ENCODE measurements around the gene RABAC1. TPM values are rescaled to one million over a fixed set of nuclear protein-coding genes. Genes with fewer than 3 reads are reported as not detected.

RABAC1 gene
- total and polyA plus RNA-seq, 9 of the 15 experiments (the other 6 are each of a cell fraction or from before 2014, with no cell fraction given), result 2.4 to 28.1 (median 9.3) TPM

DNA sequence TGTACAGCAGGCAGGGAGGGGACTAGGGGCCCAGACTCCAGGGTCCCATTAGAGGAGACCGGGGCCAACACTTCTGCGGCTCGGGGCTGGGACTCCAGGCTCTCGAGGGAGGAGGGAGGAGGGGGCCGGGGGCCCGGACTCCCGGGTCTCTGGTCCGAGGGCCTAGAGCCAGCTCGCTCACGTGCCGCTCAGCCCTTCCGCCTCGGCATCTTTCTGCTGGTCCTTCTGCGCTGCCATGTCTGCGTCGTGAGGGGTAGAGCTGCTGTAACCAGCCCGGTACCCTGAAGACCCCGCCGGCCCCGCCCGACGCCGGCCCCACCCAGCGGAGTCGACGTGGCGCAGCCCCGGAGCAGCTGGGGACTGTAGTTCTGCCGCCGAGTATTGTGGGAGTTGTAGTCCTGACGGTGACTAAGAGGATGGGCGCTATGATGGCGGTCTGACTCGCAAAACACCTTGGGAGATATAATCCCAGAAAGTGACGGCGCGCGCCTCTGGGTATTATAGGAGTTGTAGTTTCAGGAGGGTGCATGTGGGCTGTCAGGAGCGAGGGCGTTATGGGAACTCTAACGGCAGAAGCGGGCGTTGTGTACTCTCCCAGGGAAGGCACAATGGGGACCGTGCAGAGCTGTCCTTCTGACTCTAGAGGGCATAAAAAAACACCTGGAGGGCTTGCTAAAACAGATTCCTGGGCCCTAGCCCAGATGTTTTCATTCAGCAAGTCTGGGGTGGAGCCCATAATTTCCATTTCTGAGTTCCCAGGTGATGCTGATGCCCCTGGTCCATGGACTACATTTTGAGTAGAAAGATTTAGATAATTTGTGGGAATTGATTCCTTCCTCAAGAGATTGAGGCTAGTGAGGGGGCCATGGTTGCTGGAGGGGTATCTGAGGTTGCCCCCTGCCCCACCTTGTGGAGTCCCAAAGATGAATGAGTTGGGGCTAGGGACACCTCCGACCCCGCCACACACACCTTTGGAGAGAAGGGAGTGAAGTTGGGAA is at the start of gene RABAC1 (continued):
- TF ChIP-seq NR3C1 (CRISPR knock-in tag; IDR thresholded peaks at IDR 0.05), result no peak
- TF ChIP-seq, protein P1, sequence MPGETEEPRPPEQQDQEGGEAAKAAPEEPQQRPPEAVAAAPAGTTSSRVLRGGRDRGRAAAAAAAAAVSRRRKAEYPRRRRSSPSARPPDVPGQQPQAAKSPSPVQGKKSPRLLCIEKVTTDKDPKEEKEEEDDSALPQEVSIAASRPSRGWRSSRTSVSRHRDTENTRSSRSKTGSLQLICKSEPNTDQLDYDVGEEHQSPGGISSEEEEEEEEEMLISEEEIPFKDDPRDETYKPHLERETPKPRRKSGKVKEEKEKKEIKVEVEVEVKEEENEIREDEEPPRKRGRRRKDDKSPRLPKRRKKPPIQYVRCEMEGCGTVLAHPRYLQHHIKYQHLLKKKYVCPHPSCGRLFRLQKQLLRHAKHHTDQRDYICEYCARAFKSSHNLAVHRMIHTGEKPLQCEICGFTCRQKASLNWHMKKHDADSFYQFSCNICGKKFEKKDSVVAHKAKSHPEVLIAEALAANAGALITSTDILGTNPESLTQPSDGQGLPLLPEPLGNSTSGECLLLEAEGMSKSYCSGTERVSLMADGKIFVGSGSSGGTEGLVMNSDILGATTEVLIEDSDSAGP (CRISPR knock-in tag; IDR thresholded peaks at IDR 0.05), result no peak
- no peak for TF ChIP-seq CHD4 (IDR thresholded peaks at IDR 0.05; ENCODE audit: insufficient read depth, insufficient replicate concordance, low read depth, low read length, poor library complexity, severe bottlenecking)
- TF ChIP-seq ZNF780A (CRISPR knock-in tag; IDR thresholded peaks at IDR 0.05), result no peak
- TF ChIP-seq CBX3 (IDR thresholded peaks at IDR 0.05; ENCODE audit: borderline replicate concordance in 1 of 2, low read length in 2 of 2), result no peak
- TF ChIP-seq MBD2 (IDR thresholded peaks at IDR 0.05; ENCODE audit: borderline replicate concordance, low read depth), result peak; percentile 85
- peak; percentile 98 for TF ChIP-seq ETS1 (conservative IDR thresholded peaks at IDR 0.05; ENCODE audit: control insufficient read depth, low read depth, low read length)
- peak; percentile 97 for TF ChIP-seq GMEB1 (CRISPR knock-in tag; IDR thresholded peaks at IDR 0.05)
- no peak for TF ChIP-seq GTF3C2 (IDR thresholded peaks at IDR 0.05; ENCODE audit: borderline replicate concordance, extremely low read depth, insufficient read length)
- TF ChIP-seq KDM1A (IDR thresholded peaks at IDR 0.05), result no peak
- no peak for TF ChIP-seq TFAM (CRISPR knock-in tag; conservative IDR thresholded peaks at IDR 0.05)
- no peak for TF ChIP-seq ATF1 (CRISPR knock-in tag; IDR thresholded peaks at IDR 0.05)
- TF ChIP-seq ATF1 (tag; IDR thresholded peaks at IDR 0.05), result peak; percentile 95
- TF ChIP-seq, protein P2, sequence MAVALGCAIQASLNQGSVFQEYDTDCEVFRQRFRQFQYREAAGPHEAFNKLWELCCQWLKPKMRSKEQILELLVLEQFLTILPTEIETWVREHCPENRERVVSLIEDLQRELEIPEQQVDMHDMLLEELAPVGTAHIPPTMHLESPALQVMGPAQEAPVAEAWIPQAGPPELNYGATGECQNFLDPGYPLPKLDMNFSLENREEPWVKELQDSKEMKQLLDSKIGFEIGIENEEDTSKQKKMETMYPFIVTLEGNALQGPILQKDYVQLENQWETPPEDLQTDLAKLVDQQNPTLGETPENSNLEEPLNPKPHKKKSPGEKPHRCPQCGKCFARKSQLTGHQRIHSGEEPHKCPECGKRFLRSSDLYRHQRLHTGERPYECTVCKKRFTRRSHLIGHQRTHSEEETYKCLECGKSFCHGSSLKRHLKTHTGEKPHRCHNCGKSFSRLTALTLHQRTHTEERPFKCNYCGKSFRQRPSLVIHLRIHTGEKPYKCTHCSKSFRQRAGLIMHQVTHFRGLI (CRISPR knock-in tag; IDR thresholded peaks at IDR 0.05), result no peak
- no peak for TF ChIP-seq DMBX1 (CRISPR knock-in tag; IDR thresholded peaks at IDR 0.05; ENCODE audit: borderline replicate concordance)
- no peak for TF ChIP-seq HSF4 (CRISPR knock-in tag; IDR thresholded peaks at IDR 0.05; ENCODE audit: borderline replicate concordance)
